K562 (cell line): ENCODE measurements around the gene DLGAP1. TPM values are rescaled to one million over a fixed set of nuclear protein-coding genes. Genes with fewer than 3 reads are reported as not detected.
A peak's percentile ranks its signal among the peaks of the same experiment; 100 is the strongest.

ENCODE experiments used
- ATAC-seq: fragments of 200-7000 bp; cut with Tn5 transposase; 3 replicates; pipeline ENCODE4 v1.9.1; 2020; ENCODE audit warnings: moderate library complexity
- BruUV-seq: library from RNA; stranded (reverse); fragments of 400-500 nt; replicated peaks from 2 replicates; lab custom pipeline; 2021; lab: Mats Ljungman, UMichigan
- CTCF ChIA-PET: fragments of 300-600 bp; formaldehyde crosslinking; extraction: SDS; loops from one replicate; lab custom pipeline; 2021; ENCODE audit warnings: low intra/inter-chr PET ratio; lab: Yijun Ruan, JAX
- POLR2A ChIA-PET: fragments of 300-600, 350-650 bp; sonication (Branson Sonifier 250); formaldehyde crosslinking; extraction: SDS; loops from one replicate; lab custom pipeline; 2021; ENCODE audit warnings: antibody characterized with exemption, inconsistent platforms; lab: Yijun Ruan, JAX
- DNase-seq, 4 experiments: peaks; one replicate each; pipeline versions ENCODE4 v3.0.0 to v3.0.0-alpha.2; 2011 to 2018; ENCODE audit warnings: low spot score in 3 of 4, mixed read lengths in 3 of 4; ENCODE audit errors: extremely low read depth in 1 of 4
- FAIRE-seq: peaks from 2 replicates; lab custom pipeline; 2011; peaks lifted over from hg19 to GRCh38; lab: Jason Lieb, UNC
- H2AFZ ChIP-seq: 2 replicates; pipeline ENCODE4 v1.6.0; 2011; ENCODE audit warnings: low read depth, low read length, control low read depth, inconsistent platforms
- H3K27ac ChIP-seq: fragments of 200-600 bp; 3 replicates; pipeline ENCODE4 v1.8.0; 2011; ENCODE audit warnings: low read depth, mild to moderate bottlenecking, control low read depth, inconsistent platforms, low read length, moderate library complexity, mixed read lengths; ENCODE audit errors: extremely low read depth
- H3K27me3 ChIP-seq, 2 experiments: fragments of 300-600 bp in 1 of 2; 2 replicates in 1 of 2; 3 replicates in 1 of 2; pipeline versions ENCODE4 v1.6.0 to v1.8.0; 2011; ENCODE audit warnings: inconsistent platforms in 2 of 2, low read length in 2 of 2, mild to moderate bottlenecking in 1 of 2, mixed read lengths in 1 of 2, moderate library complexity in 1 of 2; ENCODE audit not compliant: control insufficient read depth in 2 of 2, insufficient read depth in 2 of 2
- H3K36me3 ChIP-seq: fragments of 300-600 bp; 3 replicates; pipeline ENCODE4 v1.8.0; 2011; ENCODE audit warnings: mild to moderate bottlenecking, low read length, inconsistent platforms; ENCODE audit not compliant: control insufficient read depth, insufficient read depth
- H3K4me1 ChIP-seq, 2 experiments: fragments of 200-600 bp in 1 of 2; replicated peaks in 1 of 2; 2 replicates in 1 of 2; 3 replicates in 1 of 2; pipeline versions ENCODE4 v1.5.1 to v1.8.0; 2011; ENCODE audit warnings: inconsistent platforms in 2 of 2, low read length in 2 of 2, mild to moderate bottlenecking in 1 of 2, mixed read lengths in 1 of 2, moderate library complexity in 1 of 2; ENCODE audit not compliant: control insufficient read depth in 2 of 2, insufficient read depth in 2 of 2
- H3K4me2 ChIP-seq: 2 replicates; pipeline ENCODE4 v1.6.1; 2011; ENCODE audit warnings: low read length, control low read depth, inconsistent platforms, mixed read lengths; ENCODE audit not compliant: insufficient read depth
- H3K4me3 ChIP-seq: fragments of 200-600 bp; sonication (generic), shearing (Covaris generic); 2 replicates; pipeline ENCODE4 v1.5.1; 2016; ENCODE audit warnings: control low read depth, inconsistent platforms
- H3K79me2 ChIP-seq: fragments of 200-600 bp; 3 replicates; pipeline ENCODE4 v1.8.0; 2011; ENCODE audit warnings: low read length, inconsistent platforms; ENCODE audit not compliant: control insufficient read depth, insufficient read depth
- H3K9ac ChIP-seq, 2 experiments: 2 replicates each; pipeline versions ENCODE4 v1.6.0 to v1.6.1; 2011; ENCODE audit warnings: low read depth in 2 of 2, low read length in 2 of 2, control low read depth in 1 of 2, inconsistent platforms in 1 of 2, mild to moderate bottlenecking in 1 of 2, mixed read lengths in 1 of 2; ENCODE audit not compliant: insufficient read depth in 1 of 2
- H3K9me1 ChIP-seq: one replicate; pipeline ENCODE4 v1.6.0; 2011; ENCODE audit warnings: inconsistent platforms, mild to moderate bottlenecking, low read length, moderate library complexity; ENCODE audit not compliant: control insufficient read depth, insufficient read depth
- H3K9me3 ChIP-seq: replicated peaks from 2 replicates; pipeline ENCODE4 v1.5.1; 2011; ENCODE audit warnings: low read depth, low read length, inconsistent platforms; ENCODE audit not compliant: control insufficient read depth, insufficient read depth
- H4K20me1 ChIP-seq: replicated peaks from 2 replicates; pipeline ENCODE4 v1.6.1; 2011; ENCODE audit warnings: low read length, inconsistent platforms, mixed read lengths; ENCODE audit not compliant: control insufficient read depth, insufficient read depth
- HNRNPUL1 ChIP-seq: fragments of 200-400 bp; formaldehyde crosslinking; IDR thresholded peaks from 2 replicates; pipeline ENCODE4 v1.6.1; 2017; ENCODE audit warnings: low read length
- PHF8 ChIP-seq: fragments of 200-600 bp; sonication (generic); IDR thresholded peaks from 2 replicates; pipeline ENCODE4 v1.6.1; 2012; ENCODE audit warnings: mixed run types, mild to moderate bottlenecking, inconsistent platforms, low read length, moderate library complexity, borderline replicate concordance
- RAD21 ChIP-seq, 2 experiments: fragments of 250-450 bp in 1 of 2; fragments of 450-650 bp in 1 of 2; sonication (Bioruptor Pico) in 1 of 2; formaldehyde crosslinking in 1 of 2; IDR thresholded peaks in 1 of 2; conservative IDR thresholded peaks in 1 of 2; 2 replicates each; pipeline versions ENCODE4 v1.4.0 to v1.8.0; 2020 to 2022; ENCODE audit warnings: mild to moderate bottlenecking in 2 of 2, moderate library complexity in 1 of 2
- RFX1 ChIP-seq: fragments of 450-650 bp; IDR thresholded peaks from 2 replicates; pipeline ENCODE4 v1.6.1; 2016; ENCODE audit warnings: mild to moderate bottlenecking, moderate library complexity
- SMAD2 ChIP-seq: fragments of 150-350 bp; IDR thresholded peaks from 2 replicates; pipeline ENCODE4 v1.6.1; 2014; ENCODE audit warnings: low read depth, mild to moderate bottlenecking, low read length
- WGBS: fragments of 100-300 bp; shearing (Covaris generic); methylation state at CpG from one replicate; pipeline ENCODE4 v1.1.6; 2016; ENCODE audit warnings: low coverage, mixed read lengths; ENCODE audit not compliant: insufficient coverage; ENCODE audit errors: missing lambda C conversion rate; 5-methylcytosine and 5-hydroxymethylcytosine counted together
- in situ Hi-C: fragments of 300-500 bp; cut with MboI; formaldehyde crosslinking; loops from 4 replicates; pipeline ENCODE4 v1.15.0; 2018; ENCODE audit warnings: inconsistent platforms, mixed read lengths
- intact Hi-C: fragments of 100-400 bp; cut with micrococcal nuclease; formaldehyde crosslinking; loops from 2 replicates; pipeline ENCODE4 v1.14.2; 2022
- polyA plus RNA-seq, 8 experiments: library from polyadenylated mRNA; depleted of rRNA in 4 of 8; stranded (reverse) in 5 of 8; unstranded in 3 of 8; fragments of >200 nt; fragmentation: Nextera tagmentation in 2 of 8; fragmentation: Illumina TruSeq in 1 of 8; extraction: Ambion mirVana in 2 of 8; extraction: Trizol in 1 of 8; gene quantifications; 2 replicates each; pipeline versions ENCODE4 v1.2.1 to v1.2.3, GENCODE V29; 2011 to 2014; ENCODE audit warnings: inconsistent platforms in 1 of 8, missing spikeins in 1 of 8
- total RNA-seq, 7 experiments: library from RNA; depleted of rRNA in 6 of 7; stranded (reverse); fragments of >200 nt in 6 of 7; fragmentation: Illumina TruSeq in 2 of 7; extraction: Trizol in 2 of 7; gene quantifications; 2 replicates each; pipeline versions ENCODE4 v1.2.1 to v1.2.3, GENCODE V29; 2011 to 2021; ENCODE audit warnings: low replicate concordance in 1 of 7
- TF ChIP-seq, protein P1 (sequence below): fragments of 450-650 bp; IDR thresholded peaks from 2 replicates; pipeline ENCODE4 v1.7.1; 2018; ENCODE audit warnings: mild to moderate bottlenecking, low read depth; ENCODE audit not compliant: partially characterized antibody
- TF ChIP-seq, protein P2 (sequence below), 3 experiments: IDR thresholded peaks in 2 of 3; conservative IDR thresholded peaks in 1 of 3; 2 replicates each; pipeline ENCODE4 v1.5.1; 2011 to 2012; ENCODE audit warnings: low read length in 3 of 3, mild to moderate bottlenecking in 3 of 3, control low read depth in 2 of 3, improper control_type of control experiment in 1 of 3, inconsistent platforms in 1 of 3, low read depth in 1 of 3, mixed read lengths in 1 of 3, moderate library complexity in 1 of 3; ENCODE audit not compliant: insufficient read depth in 2 of 3

Gene DLGAP1
- total and polyA plus RNA-seq, 9 of the 15 experiments (the other 6 are each of a cell fraction or from before 2014, with no cell fraction given), result 0.04 to 0.22 (median 0.08) TPM

DNA sequence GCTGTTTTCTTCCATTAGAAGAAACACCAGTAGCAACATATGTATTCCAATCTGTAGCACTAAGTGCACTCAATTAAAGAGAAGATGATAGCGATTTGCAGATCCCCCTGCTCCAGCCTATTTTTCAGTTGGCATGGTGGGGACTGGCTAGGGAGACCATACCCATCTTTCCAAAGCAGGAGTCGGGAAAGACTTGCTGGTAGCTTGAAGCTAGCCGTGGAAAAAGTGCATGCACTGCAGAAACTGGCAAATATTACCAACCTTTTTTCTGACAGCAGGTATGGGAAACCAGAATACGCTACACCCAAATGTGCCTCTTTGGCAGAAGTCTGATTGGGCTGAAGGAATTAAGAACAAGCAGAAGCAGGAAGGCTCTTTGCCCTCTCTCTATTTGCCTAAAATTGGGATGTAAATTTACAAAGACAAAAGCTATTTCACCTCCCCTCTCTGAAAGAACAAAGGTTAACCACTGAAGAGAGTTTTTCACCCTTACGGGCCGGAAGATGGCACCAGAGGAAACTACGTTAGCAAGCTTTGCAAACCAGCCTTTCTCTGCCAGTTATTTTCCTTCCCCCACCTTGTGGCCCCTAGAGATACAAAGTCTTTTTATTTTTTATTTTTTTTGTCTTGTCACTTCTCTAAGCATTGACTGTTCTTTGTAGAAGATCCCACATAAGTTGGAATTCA, 273.1 kb downstream of the DLGAP1 start:
- POLR2A ChIA-PET, result no interaction called here
- Histone ChIP-seq H3K9ac (no peak overlapping the region), H3K27ac (no peak overlapping the region), H3K36me3 (no peaks in the 10 kb centered on the region), H3K79me2 (no peaks in the 10 kb centered on the region), H2AFZ (no peak overlapping the region), H3K27me3 (no peaks in the 10 kb centered on the region), H4K20me1 (no peaks in the 10 kb centered on the region), H3K9me1 (no peaks in the 10 kb centered on the region), H3K4me2 (no peak overlapping the region), H3K4me3 (no peak overlapping the region), H3K9me3 (peaks cover 4% of the 10 kb centered on the region; the same call in 1 of the 2 replicates), H3K4me1 (no peaks in the 10 kb centered on the region)
- FAIRE-seq (no peak), ATAC-seq (no peak), DNase-seq (no peak)
- no peak for TF ChIP-seq PHF8
- TF ChIP-seq RFX1, result no peak
- TF ChIP-seq, protein P1, sequence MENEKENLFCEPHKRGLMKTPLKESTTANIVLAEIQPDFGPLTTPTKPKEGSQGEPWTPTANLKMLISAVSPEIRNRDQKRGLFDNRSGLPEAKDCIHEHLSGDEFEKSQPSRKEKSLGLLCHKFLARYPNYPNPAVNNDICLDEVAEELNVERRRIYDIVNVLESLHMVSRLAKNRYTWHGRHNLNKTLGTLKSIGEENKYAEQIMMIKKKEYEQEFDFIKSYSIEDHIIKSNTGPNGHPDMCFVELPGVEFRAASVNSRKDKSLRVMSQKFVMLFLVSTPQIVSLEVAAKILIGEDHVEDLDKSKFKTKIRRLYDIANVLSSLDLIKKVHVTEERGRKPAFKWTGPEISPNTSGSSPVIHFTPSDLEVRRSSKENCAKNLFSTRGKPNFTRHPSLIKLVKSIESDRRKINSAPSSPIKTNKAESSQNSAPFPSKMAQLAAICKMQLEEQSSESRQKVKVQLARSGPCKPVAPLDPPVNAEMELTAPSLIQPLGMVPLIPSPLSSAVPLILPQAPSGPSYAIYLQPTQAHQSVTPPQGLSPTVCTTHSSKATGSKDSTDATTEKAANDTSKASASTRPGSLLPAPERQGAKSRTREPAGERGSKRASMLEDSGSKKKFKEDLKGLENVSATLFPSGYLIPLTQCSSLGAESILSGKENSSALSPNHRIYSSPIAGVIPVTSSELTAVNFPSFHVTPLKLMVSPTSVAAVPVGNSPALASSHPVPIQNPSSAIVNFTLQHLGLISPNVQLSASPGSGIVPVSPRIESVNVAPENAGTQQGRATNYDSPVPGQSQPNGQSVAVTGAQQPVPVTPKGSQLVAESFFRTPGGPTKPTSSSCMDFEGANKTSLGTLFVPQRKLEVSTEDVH, result no peak
- no peak for TF ChIP-seq SMAD2
- peak in 1 of 2 experiments; percentile 27; a peak in 1 of 4 replicates for TF ChIP-seq RAD21 (CRISPR knock-in tag; conservative IDR thresholded peaks at IDR 0.05 in 1 of 2, IDR thresholded peaks at IDR 0.05 in 1 of 2)
- TF ChIP-seq, protein P2, sequence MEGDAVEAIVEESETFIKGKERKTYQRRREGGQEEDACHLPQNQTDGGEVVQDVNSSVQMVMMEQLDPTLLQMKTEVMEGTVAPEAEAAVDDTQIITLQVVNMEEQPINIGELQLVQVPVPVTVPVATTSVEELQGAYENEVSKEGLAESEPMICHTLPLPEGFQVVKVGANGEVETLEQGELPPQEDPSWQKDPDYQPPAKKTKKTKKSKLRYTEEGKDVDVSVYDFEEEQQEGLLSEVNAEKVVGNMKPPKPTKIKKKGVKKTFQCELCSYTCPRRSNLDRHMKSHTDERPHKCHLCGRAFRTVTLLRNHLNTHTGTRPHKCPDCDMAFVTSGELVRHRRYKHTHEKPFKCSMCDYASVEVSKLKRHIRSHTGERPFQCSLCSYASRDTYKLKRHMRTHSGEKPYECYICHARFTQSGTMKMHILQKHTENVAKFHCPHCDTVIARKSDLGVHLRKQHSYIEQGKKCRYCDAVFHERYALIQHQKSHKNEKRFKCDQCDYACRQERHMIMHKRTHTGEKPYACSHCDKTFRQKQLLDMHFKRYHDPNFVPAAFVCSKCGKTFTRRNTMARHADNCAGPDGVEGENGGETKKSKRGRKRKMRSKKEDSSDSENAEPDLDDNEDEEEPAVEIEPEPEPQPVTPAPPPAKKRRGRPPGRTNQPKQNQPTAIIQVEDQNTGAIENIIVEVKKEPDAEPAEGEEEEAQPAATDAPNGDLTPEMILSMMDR (IDR thresholded peaks at IDR 0.05 in 2 of 3, conservative IDR thresholded peaks at IDR 0.05 in 1 of 3; ENCODE audit: insufficient read depth in 2 of 3, low read depth in 1 of 3, low read length in 3 of 3), result peak in 1 of 3 experiments; percentile 10; a peak in 1 of 6 replicates
- TF ChIP-seq HNRNPUL1, result no peak
- CTCF ChIA-PET, result no interaction called here
- intact Hi-C loops, result no loop called here
- no TSS peak for BruUV-seq
- in situ Hi-C loops, result no loop called here
- 0% methylated on average over 7 of the region's 7 CpGs for WGBS
